ENCODE data around the gene MOGAT2. TPM values are rescaled to one million over a fixed set of nuclear protein-coding genes. Genes with fewer than 3 reads are reported as not detected.

MOGAT2 gene
- total and polyA plus RNA-seq, 12 donors, result 0.13 to 0.35 (median 0.20) TPM; not detected in 8

- TF ChIP-seq, protein P1, sequence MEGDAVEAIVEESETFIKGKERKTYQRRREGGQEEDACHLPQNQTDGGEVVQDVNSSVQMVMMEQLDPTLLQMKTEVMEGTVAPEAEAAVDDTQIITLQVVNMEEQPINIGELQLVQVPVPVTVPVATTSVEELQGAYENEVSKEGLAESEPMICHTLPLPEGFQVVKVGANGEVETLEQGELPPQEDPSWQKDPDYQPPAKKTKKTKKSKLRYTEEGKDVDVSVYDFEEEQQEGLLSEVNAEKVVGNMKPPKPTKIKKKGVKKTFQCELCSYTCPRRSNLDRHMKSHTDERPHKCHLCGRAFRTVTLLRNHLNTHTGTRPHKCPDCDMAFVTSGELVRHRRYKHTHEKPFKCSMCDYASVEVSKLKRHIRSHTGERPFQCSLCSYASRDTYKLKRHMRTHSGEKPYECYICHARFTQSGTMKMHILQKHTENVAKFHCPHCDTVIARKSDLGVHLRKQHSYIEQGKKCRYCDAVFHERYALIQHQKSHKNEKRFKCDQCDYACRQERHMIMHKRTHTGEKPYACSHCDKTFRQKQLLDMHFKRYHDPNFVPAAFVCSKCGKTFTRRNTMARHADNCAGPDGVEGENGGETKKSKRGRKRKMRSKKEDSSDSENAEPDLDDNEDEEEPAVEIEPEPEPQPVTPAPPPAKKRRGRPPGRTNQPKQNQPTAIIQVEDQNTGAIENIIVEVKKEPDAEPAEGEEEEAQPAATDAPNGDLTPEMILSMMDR (IDR thresholded peaks at IDR 0.05), result no peak
- Histone ChIP-seq H3K27ac (no peak overlapping the region), H3K36me3 (no peaks in the 10 kb centered on the region), H3K27me3 (no peaks in the 10 kb centered on the region), H3K4me1 (peaks cover 0 to 26% (median 0%) of the 10 kb centered on the region in 9 donors), H3K4me3 (no peak overlapping the region), H3K9me3 (no peaks in the 10 kb centered on the region)
- WGBS, 2 donors, result 87 to 88% methylated on average over 5 of the region's 5 CpGs
- intact Hi-C loops (cut with DNase I), result no loop called here
- DNase-seq (no peak), ATAC-seq (no peak)
These were observed 61.3 kb downstream of the MOGAT2 start for GRCh38 chr11:75778962-75779361.

- no peak overlapping the region for H3K27ac ChIP-seq
- no peaks in the 10 kb centered on the region for H3K9me3 ChIP-seq
- DNase-seq (no peak), ATAC-seq (no peak)
- intact Hi-C loops (cut with DNase I), result no loop called here
- H3K4me3 ChIP-seq, result no peak overlapping the region
- peaks cover 0 to 22% (median 0%) of the 10 kb centered on the region in 9 donors for H3K4me1 ChIP-seq
- WGBS, 2 donors, result 74 to 76% methylated on average over 2 of the region's 2 CpGs
- H3K27me3 ChIP-seq, result no peaks in the 10 kb centered on the region
- TF ChIP-seq, protein P1 (IDR thresholded peaks at IDR 0.05), result no peak
- H3K36me3 ChIP-seq, result no peaks in the 10 kb centered on the region
These were observed 62.3 kb downstream of the MOGAT2 start for GRCh38 chr11:75779960-75780359.

- TF ChIP-seq, protein P1 (IDR thresholded peaks at IDR 0.05), result no peak
- no peak for DNase-seq
- intact Hi-C loops (cut with DNase I), result no loop called here
These were observed 63.2 kb downstream of the MOGAT2 start for GRCh38 chr11:75780888-75781287.

DNA sequence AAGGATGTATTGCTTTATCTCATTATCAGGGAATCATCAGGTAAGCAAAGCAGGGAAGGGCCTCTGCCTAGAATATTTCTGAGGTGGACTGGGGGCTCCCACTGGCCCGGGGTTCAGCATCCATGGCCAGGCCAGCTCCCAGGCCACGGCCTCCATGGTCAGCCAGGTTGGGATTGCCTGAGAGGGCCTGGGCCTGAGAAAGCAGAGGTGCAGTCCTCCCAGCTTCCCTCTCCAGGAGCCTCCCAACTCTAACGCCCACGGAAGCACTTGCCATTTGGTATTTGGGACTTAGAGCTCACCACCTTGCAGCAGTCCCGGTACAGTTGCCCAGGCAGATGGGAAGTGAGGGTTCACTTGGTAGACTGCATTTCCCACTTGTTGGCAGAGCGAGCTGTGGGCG is 63.7 kb downstream of the MOGAT2 start:
- peaks cover 0 to 21% (median 0%) of the 10 kb centered on the region in 9 donors for H3K4me1 ChIP-seq
- 87 to 92% methylated on average over 7 of the region's 7 CpGs for WGBS, 2 donors
- H3K4me3 ChIP-seq, result no peak overlapping the region
- DNase-seq (no peak), ATAC-seq (no peak)
- TF ChIP-seq, protein P1 (IDR thresholded peaks at IDR 0.05), result no peak
- intact Hi-C loops (cut with DNase I), result no loop called here
- no peak overlapping the region for H3K27ac ChIP-seq
- peaks cover 0 to 9% (median 0%) of the 10 kb centered on the region in 9 donors for H3K36me3 ChIP-seq
- H3K27me3 ChIP-seq, result no peaks in the 10 kb centered on the region
- H3K9me3 ChIP-seq, result no peaks in the 10 kb centered on the region

More at GRCh38 chr11:75780888-75781287, 63.2 kb downstream of the MOGAT2 start:
- no peak overlapping the region for H3K4me3 ChIP-seq
- ATAC-seq, result no peak
- WGBS, 2 donors, result 79 to 83% methylated on average over 3 of the region's 3 CpGs
- no peaks in the 10 kb centered on the region for H3K27me3 ChIP-seq
- H3K4me1 ChIP-seq, result peaks cover 0 to 22% (median 0%) of the 10 kb centered on the region in 9 donors
- no peak overlapping the region for H3K27ac ChIP-seq
- no peaks in the 10 kb centered on the region for H3K9me3 ChIP-seq
- H3K36me3 ChIP-seq, result peaks cover 0 to 8% (median 0%) of the 10 kb centered on the region in 9 donors

Data from heart right ventricle (tissue), 16 donors.